GM10266 (cell line): ENCODE data around the gene RUNX1.

Experiments used
- DNase-seq: peaks from one replicate; pipeline ENCODE4 v3.0.0; 2012; ENCODE audit errors: extremely low spot score
- CTCF ChIP-seq: IDR thresholded peaks from 2 replicates; pipeline ENCODE4 v1.5.1; 2012; ENCODE audit warnings: mild to moderate bottlenecking, low read depth; ENCODE audit not compliant: control insufficient read depth, insufficient read depth; ENCODE audit errors: missing control alignments

The RUNX1 gene

GRCh38 chr21:34878940-34879339 lies 170.2 kb downstream of the RUNX1 start:
- no peak for DNase-seq
- TF ChIP-seq CTCF: no peak

- no peak for DNase-seq
- TF ChIP-seq CTCF: no peak
Measured at GRCh38 chr21:34878501-34878900, 170.6 kb downstream of the RUNX1 start.

- DNase-seq: no peak
- no peak for TF ChIP-seq CTCF
Measured at GRCh38 chr21:34877485-34878128, 171.5 kb downstream of the RUNX1 start.

- no peak for DNase-seq
- no peak for TF ChIP-seq CTCF
Measured at GRCh38 chr21:34875830-34876229, 173.3 kb downstream of the RUNX1 start.

- no peak for TF ChIP-seq CTCF
- DNase-seq: peak; percentile 28
Measured at GRCh38 chr21:34874684-34875513, 174.2 kb downstream of the RUNX1 start.

- DNase-seq: no peak
- TF ChIP-seq CTCF: no peak
Measured at GRCh38 chr21:34871026-34871908, 177.8 kb downstream of the RUNX1 start.
